ENCODE measurements around the gene BRS3. TPM values are rescaled to one million over a fixed set of nuclear protein-coding genes. Genes with fewer than 3 reads are reported as not detected.

BRS3 gene
- total RNA-seq, 1 donor from 2014 or later: 0.10 TPM

DNA sequence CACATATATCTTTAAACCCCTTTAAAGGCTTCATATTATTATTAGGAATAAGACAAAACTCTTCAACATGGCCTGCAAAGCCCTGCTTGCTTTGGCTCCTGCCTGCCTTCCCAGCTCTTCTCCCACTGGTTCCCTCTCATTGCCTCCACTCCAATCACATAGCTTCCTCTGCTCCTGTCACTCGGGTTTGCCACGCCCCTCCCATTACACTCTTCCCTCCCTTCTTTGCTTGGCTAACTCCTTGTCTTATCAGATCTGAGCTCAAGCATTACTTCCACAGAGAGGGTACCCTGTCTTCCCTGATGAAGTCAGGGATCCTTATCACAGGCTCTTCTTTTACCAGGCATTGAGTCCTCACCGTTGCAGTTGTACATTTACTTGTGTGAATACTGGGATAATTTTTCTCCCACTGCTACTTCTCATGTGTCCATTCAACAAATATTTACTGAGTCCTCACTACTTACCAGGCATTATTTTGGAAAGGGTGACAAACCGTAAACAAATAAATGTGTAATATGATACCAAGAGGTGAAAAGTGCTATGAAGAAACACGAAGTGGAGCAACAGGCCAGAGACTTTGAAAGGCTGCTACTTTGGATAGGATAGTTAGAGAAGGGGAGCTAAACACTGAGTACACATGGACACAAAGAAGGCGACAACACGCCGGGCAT lies 41.0 kb downstream of the BRS3 start:
- peaks cover 37% of the 10 kb centered on the region for H3K9me3 Mint-ChIP-seq (ENCODE audit: low read depth)
- H3K4me3 Mint-ChIP-seq (ENCODE audit: low read depth): no peak overlapping the region
- H3K36me3 Mint-ChIP-seq (ENCODE audit: insufficient read depth): no peaks in the 10 kb centered on the region
- no peak for DNase-seq (ENCODE audit: low spot score, unreplicated experiment)
- H3K4me1 Mint-ChIP-seq (ENCODE audit: low read depth): peaks cover 3% of the 10 kb centered on the region
- peak overlapping the region; percentile 15 for H3K27ac Mint-ChIP-seq
- TF ChIP-seq, protein P1, sequence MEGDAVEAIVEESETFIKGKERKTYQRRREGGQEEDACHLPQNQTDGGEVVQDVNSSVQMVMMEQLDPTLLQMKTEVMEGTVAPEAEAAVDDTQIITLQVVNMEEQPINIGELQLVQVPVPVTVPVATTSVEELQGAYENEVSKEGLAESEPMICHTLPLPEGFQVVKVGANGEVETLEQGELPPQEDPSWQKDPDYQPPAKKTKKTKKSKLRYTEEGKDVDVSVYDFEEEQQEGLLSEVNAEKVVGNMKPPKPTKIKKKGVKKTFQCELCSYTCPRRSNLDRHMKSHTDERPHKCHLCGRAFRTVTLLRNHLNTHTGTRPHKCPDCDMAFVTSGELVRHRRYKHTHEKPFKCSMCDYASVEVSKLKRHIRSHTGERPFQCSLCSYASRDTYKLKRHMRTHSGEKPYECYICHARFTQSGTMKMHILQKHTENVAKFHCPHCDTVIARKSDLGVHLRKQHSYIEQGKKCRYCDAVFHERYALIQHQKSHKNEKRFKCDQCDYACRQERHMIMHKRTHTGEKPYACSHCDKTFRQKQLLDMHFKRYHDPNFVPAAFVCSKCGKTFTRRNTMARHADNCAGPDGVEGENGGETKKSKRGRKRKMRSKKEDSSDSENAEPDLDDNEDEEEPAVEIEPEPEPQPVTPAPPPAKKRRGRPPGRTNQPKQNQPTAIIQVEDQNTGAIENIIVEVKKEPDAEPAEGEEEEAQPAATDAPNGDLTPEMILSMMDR (IDR thresholded peaks at IDR 0.05; ENCODE audit: unreplicated experiment): no peak
- no peaks in the 10 kb centered on the region for H3K27me3 Mint-ChIP-seq

DNA sequence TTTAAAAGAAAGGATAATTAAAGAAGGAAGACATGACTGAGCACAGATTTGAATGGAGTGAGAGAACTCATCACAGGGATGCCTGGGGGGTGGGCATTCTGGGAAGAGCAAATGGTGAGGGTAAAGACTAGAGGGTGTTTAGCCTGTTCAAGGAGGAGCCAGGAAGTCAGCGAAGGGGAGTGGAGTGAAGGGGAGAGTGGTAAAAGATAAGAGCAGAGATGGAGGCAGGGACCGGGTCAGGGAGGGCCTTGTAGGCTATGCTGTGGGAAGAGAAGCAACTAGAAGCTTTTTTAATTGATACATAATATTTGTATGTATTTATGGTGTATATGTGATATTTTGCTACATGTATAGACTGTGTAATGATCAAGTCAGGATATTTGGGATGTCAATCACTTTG lies 42.0 kb downstream of the BRS3 start:
- Mint-ChIP-seq H3K36me3 (ENCODE audit: insufficient read depth) (no peaks in the 10 kb centered on the region), H3K27me3 (no peaks in the 10 kb centered on the region), H3K4me1 (ENCODE audit: low read depth) (peaks cover 3% of the 10 kb centered on the region), H3K9me3 (ENCODE audit: low read depth) (peaks cover 37% of the 10 kb centered on the region), H3K4me3 (ENCODE audit: low read depth) (no peak overlapping the region), H3K27ac (no peak overlapping the region)
- no peak for DNase-seq (ENCODE audit: low spot score, unreplicated experiment)
- TF ChIP-seq, protein P1 (IDR thresholded peaks at IDR 0.05; ENCODE audit: unreplicated experiment): no peak

DNA sequence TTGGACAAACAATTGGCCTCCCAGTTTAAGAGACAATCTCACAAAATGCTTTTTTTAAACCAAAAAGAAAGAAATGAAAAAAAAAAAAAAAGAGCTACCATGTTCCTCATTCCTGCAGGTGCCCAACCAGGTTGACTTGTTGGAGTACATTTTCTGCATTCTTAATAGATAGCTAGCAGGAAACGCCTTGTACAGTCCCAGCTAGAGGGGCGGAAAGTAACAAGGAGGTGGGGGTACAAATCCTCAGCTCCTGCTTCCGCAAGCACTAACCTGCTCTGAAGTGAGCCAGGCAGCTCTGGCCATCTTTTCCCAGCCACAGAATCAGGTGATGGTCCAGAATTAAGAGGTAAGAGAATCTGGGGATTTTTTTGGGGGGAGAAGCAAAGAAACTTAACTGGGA lies 44.2 kb downstream of the BRS3 start, which contains the start of gene VGLL1:
Gene VGLL1 (plus strand): TSS at position 265 of the 400 bp plus-strand sequence. CDS start 3,806 bp downstream, outside the sequence.
- Mint-ChIP-seq H3K9me3 (ENCODE audit: low read depth) (peaks cover 39% of the 10 kb centered on the region), H3K27me3 (no peaks in the 10 kb centered on the region), H3K4me3 (ENCODE audit: low read depth) (no peak within 1 kb of the TSS), H3K36me3 (ENCODE audit: insufficient read depth) (no peaks in the 10 kb centered on the region), H3K4me1 (ENCODE audit: low read depth) (peaks cover 1% of the 10 kb centered on the region), H3K27ac (no peak within 1 kb of the TSS)
- TF ChIP-seq, protein P1 (IDR thresholded peaks at IDR 0.05; ENCODE audit: unreplicated experiment): no peak
- no peak for DNase-seq (ENCODE audit: low spot score, unreplicated experiment)

DNA sequence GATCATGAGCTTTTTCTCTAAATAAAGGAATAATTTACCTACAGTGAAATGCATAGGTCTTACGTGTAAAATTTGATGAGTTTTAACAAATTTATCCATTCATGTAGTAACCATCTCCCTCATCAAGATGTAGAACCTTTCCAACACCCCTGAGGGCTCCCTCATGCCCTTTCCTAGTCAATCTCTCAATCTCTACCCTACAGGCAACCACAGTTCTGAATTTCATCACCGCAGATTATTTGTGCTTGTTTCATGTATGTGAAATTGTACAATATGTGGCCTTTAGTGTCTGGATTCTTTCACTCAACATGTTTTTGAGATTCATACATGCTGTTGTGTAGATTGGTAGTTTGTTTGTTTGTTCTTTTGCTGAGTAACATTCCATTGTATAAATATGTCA lies 46.4 kb downstream of the BRS3 start:
- DNase-seq (ENCODE audit: low spot score, unreplicated experiment): no peak
- no peaks in the 10 kb centered on the region for H3K27me3 Mint-ChIP-seq
- H3K4me1 Mint-ChIP-seq (ENCODE audit: low read depth): no peaks in the 10 kb centered on the region
- H3K9me3 Mint-ChIP-seq (ENCODE audit: low read depth): peaks cover 30% of the 10 kb centered on the region
- no peaks in the 10 kb centered on the region for H3K36me3 Mint-ChIP-seq (ENCODE audit: insufficient read depth)
- no peak overlapping the region for H3K4me3 Mint-ChIP-seq (ENCODE audit: low read depth)
- no peak overlapping the region for H3K27ac Mint-ChIP-seq
- TF ChIP-seq, protein P1 (IDR thresholded peaks at IDR 0.05; ENCODE audit: unreplicated experiment): no peak

DNA sequence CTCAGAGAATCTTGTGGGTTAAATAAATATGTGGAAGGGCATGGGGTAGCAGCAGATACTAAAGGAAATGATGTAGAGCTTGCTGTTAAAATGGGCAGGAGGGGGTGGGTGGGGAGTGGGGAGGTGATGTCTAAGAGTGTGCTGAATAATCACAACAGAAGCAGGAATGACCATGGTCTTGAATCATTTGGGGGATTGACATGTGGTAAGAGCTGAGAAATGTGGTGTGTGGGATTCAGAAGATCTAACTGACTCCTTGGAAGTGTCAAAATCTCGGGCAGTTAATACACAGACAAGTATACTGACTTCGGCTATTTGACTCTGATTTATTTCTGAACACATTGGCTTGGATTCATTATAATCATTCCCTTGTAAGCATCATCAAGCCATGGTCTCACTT lies 51.1 kb downstream of the BRS3 start:
- DNase-seq (ENCODE audit: low spot score, unreplicated experiment): no peak
- Mint-ChIP-seq H3K4me1 (ENCODE audit: low read depth) (peaks cover 6% of the 10 kb centered on the region), H3K9me3 (ENCODE audit: low read depth) (peaks cover 37% of the 10 kb centered on the region), H3K27ac (no peak overlapping the region), H3K4me3 (ENCODE audit: low read depth) (no peak overlapping the region), H3K27me3 (no peaks in the 10 kb centered on the region), H3K36me3 (ENCODE audit: insufficient read depth) (no peaks in the 10 kb centered on the region)
- TF ChIP-seq, protein P1 (IDR thresholded peaks at IDR 0.05; ENCODE audit: unreplicated experiment): no peak
